GM12891 (cell line): ENCODE results near the gene MCTP1.

Source experiments
- DNase-seq: peaks from one replicate; pipeline ENCODE4 v3.0.0; 2011; ENCODE audit warnings: low spot score; ENCODE audit not compliant: insufficient read length
- FAIRE-seq: peaks from 2 replicates; lab custom pipeline; 2011; peaks lifted over from hg19 to GRCh38; lab: Jason Lieb, UNC
- PAX5 ChIP-seq: IDR thresholded peaks from 2 replicates; pipeline ENCODE4 v1.6.1; 2011; ENCODE audit warnings: low read length, moderate library complexity, mild to moderate bottlenecking; ENCODE audit not compliant: insufficient read depth, severe bottlenecking
- POLR2A ChIP-seq: IDR thresholded peaks from 2 replicates; pipeline ENCODE4 v1.6.1; 2011; ENCODE audit warnings: low read depth, low read length, control low read depth
- POLR2AphosphoS5 ChIP-seq: IDR thresholded peaks from 2 replicates; pipeline ENCODE4 v1.6.1; 2011; ENCODE audit warnings: low read depth, low read length, control low read depth
- POU2F2 ChIP-seq: IDR thresholded peaks from 2 replicates; pipeline ENCODE4 v1.6.1; 2011; ENCODE audit warnings: low read depth, mild to moderate bottlenecking, control low read depth, low read length, moderate library complexity
- SPI1 ChIP-seq: IDR thresholded peaks from 2 replicates; pipeline ENCODE4 v1.6.1; 2011; ENCODE audit warnings: low read depth, low read length, control low read depth
- TAF1 ChIP-seq: IDR thresholded peaks from 2 replicates; pipeline ENCODE4 v1.6.1; 2011; ENCODE audit warnings: low read depth, low read length, control low read depth

The MCTP1 gene

GRCh38 chr5:94908889-94909480 lies 375.9 kb downstream of the MCTP1 start:
- TF ChIP-seq POU2F2 (no peak), TAF1 (no peak), PAX5 (no peak), SPI1 (no peak), POLR2AphosphoS5 (no peak), POLR2A (no peak)
- FAIRE-seq (no peak), DNase-seq (no peak)

GRCh38 chr5:94906750-94907149 lies 378.1 kb downstream of the MCTP1 start:
- no peak for DNase-seq
- no peak for FAIRE-seq
- TF ChIP-seq TAF1 (no peak), POLR2AphosphoS5 (no peak), PAX5 (no peak), POLR2A (no peak), SPI1 (no peak)

- no peak for FAIRE-seq
- no peak for TF ChIP-seq SPI1
- TF ChIP-seq PAX5, result no peak
- no peak for TF ChIP-seq TAF1
- TF ChIP-seq POLR2AphosphoS5, result no peak
- no peak for TF ChIP-seq POU2F2
- no peak for TF ChIP-seq POLR2A
- DNase-seq, result no peak
These were observed 381.2 kb downstream of the MCTP1 start for GRCh38 chr5:94903726-94904125.

GRCh38 chr5:94901191-94901979 lies 383.5 kb downstream of the MCTP1 start:
- peak; percentile 6 for DNase-seq
- TF ChIP-seq POLR2A (no peak), PAX5 (no peak), POLR2AphosphoS5 (no peak), SPI1 (no peak), POU2F2 (no peak), TAF1 (no peak)
- peak; percentile 13 for FAIRE-seq

- no peak for FAIRE-seq
- no peak for DNase-seq
- TF ChIP-seq PAX5 (no peak), POLR2AphosphoS5 (no peak), SPI1 (no peak), POLR2A (no peak), POU2F2 (no peak), TAF1 (no peak)
These were observed 384.8 kb downstream of the MCTP1 start for GRCh38 chr5:94900006-94900505.

GRCh38 chr5:94893412-94894135 lies 391.3 kb downstream of the MCTP1 start:
- FAIRE-seq, result no peak
- DNase-seq, result no peak
- TF ChIP-seq POLR2A, result no peak
- TF ChIP-seq POU2F2, result no peak
- TF ChIP-seq PAX5, result no peak
- TF ChIP-seq TAF1, result no peak
- TF ChIP-seq POLR2AphosphoS5, result no peak
- TF ChIP-seq SPI1, result no peak

- peak; percentile 47 for FAIRE-seq
- DNase-seq, result no peak
- TF ChIP-seq POLR2AphosphoS5, result no peak
- TF ChIP-seq SPI1, result no peak
- no peak for TF ChIP-seq POU2F2
- TF ChIP-seq PAX5, result no peak
- no peak for TF ChIP-seq TAF1
- TF ChIP-seq POLR2A, result no peak
These were observed 392.9 kb downstream of the MCTP1 start for GRCh38 chr5:94891972-94892371.

- FAIRE-seq (no peak), DNase-seq (no peak)
- no peak for TF ChIP-seq POLR2AphosphoS5
- TF ChIP-seq PAX5, result no peak
- no peak for TF ChIP-seq POLR2A
- TF ChIP-seq TAF1, result no peak
- TF ChIP-seq POU2F2, result no peak
These were observed 393.3 kb downstream of the MCTP1 start for GRCh38 chr5:94891565-94891964.

GRCh38 chr5:94890907-94891306 lies 394.0 kb downstream of the MCTP1 start:
- TF ChIP-seq SPI1, result no peak
- no peak for DNase-seq
- no peak for FAIRE-seq

GRCh38 chr5:94888674-94889073 lies 396.2 kb downstream of the MCTP1 start:
- FAIRE-seq, result no peak
- no peak for TF ChIP-seq TAF1
- no peak for TF ChIP-seq POLR2A
- TF ChIP-seq POU2F2, result no peak
- TF ChIP-seq SPI1, result no peak
- no peak for TF ChIP-seq PAX5
- TF ChIP-seq POLR2AphosphoS5, result no peak
- no peak for DNase-seq

- DNase-seq (no peak), FAIRE-seq (no peak)
- TF ChIP-seq POU2F2, result no peak
- no peak for TF ChIP-seq TAF1
- no peak for TF ChIP-seq PAX5
- no peak for TF ChIP-seq POLR2AphosphoS5
- no peak for TF ChIP-seq SPI1
- no peak for TF ChIP-seq POLR2A
These were observed 399.0 kb downstream of the MCTP1 start for GRCh38 chr5:94885931-94886330.
